GM12878 (cell line): ENCODE measurements around the gene TTLL6. TPM values are rescaled to one million over a fixed set of nuclear protein-coding genes. Genes with fewer than 3 reads are reported as not detected.

ENCODE experiments used
- ATAC-seq: fragments of 200-7000 bp; cut with Tn5 transposase; 3 replicates; pipeline ENCODE4 v1.9.1; 2020; ENCODE audit warnings: mild to moderate bottlenecking, moderate library complexity
- BruUV-seq: library from RNA; stranded (reverse); fragments of 400-500 nt; replicated peaks from 2 replicates; lab custom pipeline; 2021; lab: Mats Ljungman, UMichigan
- CTCF ChIA-PET: fragments of 300-600 bp; sonication (Branson Sonifier 250); formaldehyde crosslinking; extraction: SDS; loops from one replicate; lab custom pipeline; 2021; ENCODE audit warnings: inconsistent platforms; lab: Yijun Ruan, JAX
- POLR2A ChIA-PET: fragments of 350-600 bp; formaldehyde crosslinking; extraction: SDS; loops from one replicate; lab custom pipeline; 2021; ENCODE audit warnings: inconsistent platforms; lab: Charles Lee
- RAD21 ChIA-PET: fragments of 300-600 bp; sonication (Branson Sonifier 250); formaldehyde crosslinking; loops from one replicate; lab custom pipeline; 2023; ENCODE audit warnings: antibody characterized with exemption; ENCODE audit not compliant: unreplicated experiment; lab: Charles Lee
- SMC1A ChIA-PET: fragments of 300-600 bp; sonication (Branson Sonifier 250); formaldehyde crosslinking; loops from one replicate; lab custom pipeline; 2023; ENCODE audit not compliant: unreplicated experiment, uncharacterized antibody; lab: Charles Lee
- DNase-seq: peaks from one replicate; pipeline ENCODE4 v3.0.0-alpha.2; 2011; ENCODE audit warnings: low read depth, low spot score
- FAIRE-seq: peaks from 3 replicates; lab custom pipeline; 2011; peaks lifted over from hg19 to GRCh38; lab: Jason Lieb, UNC
- H2AFZ ChIP-seq: 2 replicates; pipeline ENCODE4 v1.6.0; 2011; ENCODE audit warnings: low read depth, low read length, control low read depth; ENCODE audit not compliant: control insufficient read depth
- H3K27ac ChIP-seq: 2 replicates; pipeline ENCODE4 v1.5.1; 2011; ENCODE audit warnings: control low read depth; ENCODE audit not compliant: control insufficient read depth, insufficient read depth
- H3K27me3 ChIP-seq, 2 experiments: replicated peaks in 1 of 2; 2 replicates each; pipeline versions ENCODE4 v1.6.0 to v1.6.1; 2011; ENCODE audit warnings: low read length in 1 of 2; ENCODE audit not compliant: control insufficient read depth in 2 of 2, insufficient read depth in 2 of 2
- H3K36me3 ChIP-seq, 2 experiments: 2 replicates each; pipeline ENCODE4 v1.5.1; 2011; ENCODE audit warnings: low read length in 1 of 2; ENCODE audit not compliant: control insufficient read depth in 2 of 2, insufficient read depth in 2 of 2
- H3K4me1 ChIP-seq: 2 replicates; pipeline ENCODE4 v1.6.1; 2011; ENCODE audit warnings: mild to moderate bottlenecking, low read length, moderate library complexity, mixed read lengths; ENCODE audit not compliant: control insufficient read depth, insufficient read depth
- H3K4me2 ChIP-seq: 2 replicates; pipeline ENCODE4 v1.6.0; 2011; ENCODE audit warnings: control low read depth; ENCODE audit not compliant: control insufficient read depth, insufficient read depth
- H3K4me3 ChIP-seq: fragments of 200-600 bp; sonication (generic); 2 replicates; pipeline ENCODE4 v1.5.1; 2016
- H3K79me2 ChIP-seq: 2 replicates; pipeline ENCODE4 v1.6.0; 2011; ENCODE audit warnings: low read length; ENCODE audit not compliant: control insufficient read depth, insufficient read depth
- H3K9ac ChIP-seq: 2 replicates; pipeline ENCODE4 v1.8.0; 2011; ENCODE audit warnings: low read length, control low read depth, mixed read lengths; ENCODE audit not compliant: control insufficient read depth, insufficient read depth
- H3K9me3 ChIP-seq: replicated peaks from 3 replicates; pipeline ENCODE4 v1.5.1; 2011; ENCODE audit warnings: mild to moderate bottlenecking, low read length; ENCODE audit not compliant: control insufficient read depth, insufficient read depth
- H4K20me1 ChIP-seq: 2 replicates; pipeline ENCODE4 v1.6.0; 2011; ENCODE audit not compliant: control insufficient read depth, insufficient read depth
- BRCA1 ChIP-seq: IDR thresholded peaks from 2 replicates; pipeline ENCODE4 v1.6.1; 2011; ENCODE audit warnings: low read depth, low read length, improper control_type of control experiment
- CBX5 ChIP-seq: sonication (generic); IDR thresholded peaks from 2 replicates; pipeline ENCODE4 v1.6.1; 2016; ENCODE audit warnings: low read depth, moderate library complexity, mild to moderate bottlenecking, inconsistent platforms
- PML ChIP-seq: IDR thresholded peaks from 2 replicates; pipeline ENCODE4 v1.6.1; 2012; ENCODE audit warnings: low read length, inconsistent platforms
- SUPT20H ChIP-seq: IDR thresholded peaks from 2 replicates; pipeline ENCODE4 v1.6.1; 2011; ENCODE audit warnings: low read depth, mild to moderate bottlenecking, low read length, moderate library complexity, borderline replicate concordance; ENCODE audit not compliant: control insufficient read depth
- WRNIP1 ChIP-seq: IDR thresholded peaks from 2 replicates; pipeline ENCODE4 v1.6.1; 2011; ENCODE audit warnings: low read depth, low read length, improper control_type of control experiment, borderline replicate concordance
- ZNF24 ChIP-seq: fragments of 450-650 bp; IDR thresholded peaks from 2 replicates; pipeline ENCODE4 v1.6.1; 2017; ENCODE audit warnings: antibody characterized with exemption, mild to moderate bottlenecking
- WGBS: methylation state at CpG from one replicate; pipeline ENCODE4 v1.1.6; 2016; ENCODE audit warnings: low lambda C conversion rate; ENCODE audit not compliant: insufficient replicate concordance, insufficient coverage; ENCODE audit errors: missing lambda C conversion rate; 5-methylcytosine and 5-hydroxymethylcytosine counted together
- in situ Hi-C: fragments of 300-500 bp; cut with MboI; formaldehyde crosslinking; loops from 9 replicates; pipeline ENCODE4 v1.14.3; 2018; ENCODE audit warnings: mixed read lengths
- intact Hi-C: fragments of 100-400 bp; cut with micrococcal nuclease; formaldehyde crosslinking; loops from one replicate; pipeline ENCODE4 v1.14.2; 2022; ENCODE audit not compliant: unreplicated experiment
- polyA plus RNA-seq, 11 experiments: library from polyadenylated mRNA; depleted of rRNA in 4 of 11; unstranded in 6 of 11; stranded (reverse) in 5 of 11; fragments of >200 nt; fragmentation: Nextera tagmentation in 4 of 11; fragmentation: Illumina TruSeq in 1 of 11; extraction: Ambion mirVana in 4 of 11; extraction: Trizol in 1 of 11; gene quantifications; 1 replicate in 1 of 11; 2 replicates in 10 of 11; pipeline versions ENCODE4 v1.2.1 to v1.2.3, GENCODE V29; 2011 to 2016; ENCODE audit warnings: inconsistent platforms in 2 of 11, missing spikeins in 2 of 11, low read depth in 1 of 11
- total RNA-seq, 4 experiments: library from RNA; depleted of rRNA in 3 of 4; stranded (reverse); fragments of >200 nt in 3 of 4; fragmentation: Illumina TruSeq in 1 of 4; extraction: Trizol in 1 of 4; gene quantifications; 2 replicates each; pipeline versions ENCODE4 v1.2.1 to v1.2.3, GENCODE V29; 2013 to 2021
- TF ChIP-seq, protein P1 (sequence below): fragments of 450-650 bp; formaldehyde crosslinking; IDR thresholded peaks from 2 replicates; pipeline ENCODE4 v1.5.0; 2022; ENCODE audit warnings: mild to moderate bottlenecking, missing genetic modification characterization
- TF ChIP-seq, protein P2 (sequence below), 3 experiments: IDR thresholded peaks in 2 of 3; conservative IDR thresholded peaks in 1 of 3; 2 replicates each; pipeline ENCODE4 v1.5.1; 2011; ENCODE audit warnings: low read depth in 3 of 3, low read length in 3 of 3, mild to moderate bottlenecking in 3 of 3, control low read depth in 2 of 3, moderate library complexity in 2 of 3, inconsistent platforms in 1 of 3, mixed read lengths in 1 of 3; ENCODE audit not compliant: control insufficient read depth in 2 of 3, insufficient read depth in 1 of 3; ENCODE audit errors: extremely low read depth in 1 of 3
- TF ChIP-seq, protein P3 (sequence below): fragments of 450-650 bp; IDR thresholded peaks from 2 replicates; pipeline ENCODE4 v1.6.1; 2017; ENCODE audit warnings: antibody characterized with exemption, mild to moderate bottlenecking, moderate library complexity
- TF ChIP-seq, protein P4 (sequence below): fragments of 450-650 bp; IDR thresholded peaks from 2 replicates; pipeline ENCODE4 v1.6.1; 2016; ENCODE audit warnings: mild to moderate bottlenecking

The TTLL6 gene
- total and polyA plus RNA-seq, 10 of the 15 experiments (the other 5 are each of a cell fraction or from before 2014, with no cell fraction given): 0.06 to 0.36 (median 0.13) TPM; not detected in 4

DNA sequence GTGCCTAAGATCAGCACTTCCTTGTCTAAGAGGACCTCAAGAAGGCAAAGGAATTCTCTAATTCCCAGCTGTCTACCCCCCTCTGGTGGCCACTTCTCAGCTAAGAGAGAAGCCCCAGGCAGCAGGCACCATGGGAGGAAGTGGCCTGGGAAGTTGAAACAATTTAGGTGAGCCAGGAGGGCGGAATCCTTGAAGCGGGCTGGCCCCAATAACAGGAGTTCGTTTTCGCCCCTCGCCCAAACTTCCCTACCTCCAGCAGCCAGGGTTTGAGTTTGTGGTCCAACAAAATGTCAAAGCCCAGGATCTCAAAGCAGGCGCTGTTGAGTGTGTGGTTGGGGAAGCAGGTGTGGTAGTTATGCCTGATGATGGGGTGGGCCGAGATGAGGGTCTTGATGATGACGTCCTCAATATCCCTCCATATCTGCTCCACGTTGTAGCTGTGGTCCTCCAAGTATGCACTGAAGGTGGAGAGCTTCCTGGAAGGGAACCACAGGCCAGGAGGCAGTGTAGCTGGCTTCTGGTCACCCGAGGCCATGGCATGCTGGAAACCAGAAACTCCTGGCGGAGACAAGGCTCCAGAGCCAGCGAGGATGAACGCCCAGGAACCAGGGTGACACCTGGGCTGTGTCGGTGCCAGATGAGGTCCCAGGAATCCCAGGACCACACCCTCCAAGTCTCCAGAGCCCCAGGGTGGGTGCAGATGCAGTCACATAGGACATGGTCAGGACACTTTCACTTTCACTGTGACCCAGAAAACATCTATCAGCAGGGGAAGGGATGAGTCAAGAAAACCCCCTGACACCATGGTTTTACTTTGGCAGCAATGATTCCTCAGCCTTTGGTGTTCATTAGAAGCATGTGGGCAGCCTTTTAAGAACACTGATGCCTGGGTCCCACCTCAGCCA, 25.6 kb downstream of the TTLL6 start:
- no peaks in the 10 kb centered on the region for H3K79me2 ChIP-seq
- FAIRE-seq (no peak), ATAC-seq (peak; percentile 93), DNase-seq (peak; percentile 57)
- ChIA-PET CTCF (interaction anchor here (0.5 to 8.2 kb wide), 19 partner anchors 9 to 706 kb away, joined by 3 to 80 read pairs (median 5); partner anchors contain the start of gene PRAC2), POLR2A (no interaction called here), SMC1A (interaction anchor here (0.7 to 2.1 kb wide), 11 partner anchors 9 to 241 kb away, joined by 3 to 6 read pairs (median 4); no protein-coding TSS in a partner anchor), RAD21 (interaction anchor here (0.6 to 3.2 kb wide), 5 partner anchors 68 to 155 kb away, joined by 3 to 8 read pairs (median 3); partner anchors contain the start of gene PRAC2)
- no peaks in the 10 kb centered on the region for H3K36me3 ChIP-seq
- H3K4me2 ChIP-seq: peak overlapping the region; percentile 46
- H3K27ac ChIP-seq: no peak overlapping the region
- H3K27me3 ChIP-seq: no peaks in the 10 kb centered on the region; a peak in 1 of 4 replicates
- peaks cover 11% of the 10 kb centered on the region for H3K4me1 ChIP-seq
- H4K20me1 ChIP-seq: no peaks in the 10 kb centered on the region
- 28% methylated on average over 14 of the region's 14 CpGs for WGBS
- intact Hi-C loops: loop anchor here (2.0 to 5.0 kb wide), 2 partner anchors 69 to 113 kb away; partner anchors contain the start of genes PRAC1 and PRAC2
- no TSS peak for BruUV-seq
- no peak overlapping the region for H3K9ac ChIP-seq
- no peaks in the 10 kb centered on the region for H3K9me3 ChIP-seq
- in situ Hi-C loops: no loop called here
- peak overlapping the region; percentile 66 for H2AFZ ChIP-seq
- H3K4me3 ChIP-seq: no peak overlapping the region
- no peak for TF ChIP-seq BRCA1
- TF ChIP-seq, protein P1, sequence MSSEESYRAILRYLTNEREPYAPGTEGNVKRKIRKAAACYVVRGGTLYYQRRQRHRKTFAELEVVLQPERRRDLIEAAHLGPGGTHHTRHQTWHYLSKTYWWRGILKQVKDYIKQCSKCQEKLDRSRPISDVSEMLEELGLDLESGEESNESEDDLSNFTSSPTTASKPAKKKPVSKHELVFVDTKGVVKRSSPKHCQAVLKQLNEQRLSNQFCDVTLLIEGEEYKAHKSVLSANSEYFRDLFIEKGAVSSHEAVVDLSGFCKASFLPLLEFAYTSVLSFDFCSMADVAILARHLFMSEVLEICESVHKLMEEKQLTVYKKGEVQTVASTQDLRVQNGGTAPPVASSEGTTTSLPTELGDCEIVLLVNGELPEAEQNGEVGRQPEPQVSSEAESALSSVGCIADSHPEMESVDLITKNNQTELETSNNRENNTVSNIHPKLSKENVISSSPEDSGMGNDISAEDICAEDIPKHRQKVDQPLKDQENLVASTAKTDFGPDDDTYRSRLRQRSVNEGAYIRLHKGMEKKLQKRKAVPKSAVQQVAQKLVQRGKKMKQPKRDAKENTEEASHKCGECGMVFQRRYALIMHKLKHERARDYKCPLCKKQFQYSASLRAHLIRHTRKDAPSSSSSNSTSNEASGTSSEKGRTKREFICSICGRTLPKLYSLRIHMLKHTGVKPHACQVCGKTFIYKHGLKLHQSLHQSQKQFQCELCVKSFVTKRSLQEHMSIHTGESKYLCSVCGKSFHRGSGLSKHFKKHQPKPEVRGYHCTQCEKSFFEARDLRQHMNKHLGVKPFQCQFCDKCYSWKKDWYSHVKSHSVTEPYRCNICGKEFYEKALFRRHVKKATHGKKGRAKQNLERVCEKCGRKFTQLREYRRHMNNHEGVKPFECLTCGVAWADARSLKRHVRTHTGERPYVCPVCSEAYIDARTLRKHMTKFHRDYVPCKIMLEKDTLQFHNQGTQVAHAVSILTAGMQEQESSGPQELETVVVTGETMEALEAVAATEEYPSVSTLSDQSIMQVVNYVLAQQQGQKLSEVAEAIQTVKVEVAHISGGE (CRISPR knock-in tag): no peak
- TF ChIP-seq, protein P2, sequence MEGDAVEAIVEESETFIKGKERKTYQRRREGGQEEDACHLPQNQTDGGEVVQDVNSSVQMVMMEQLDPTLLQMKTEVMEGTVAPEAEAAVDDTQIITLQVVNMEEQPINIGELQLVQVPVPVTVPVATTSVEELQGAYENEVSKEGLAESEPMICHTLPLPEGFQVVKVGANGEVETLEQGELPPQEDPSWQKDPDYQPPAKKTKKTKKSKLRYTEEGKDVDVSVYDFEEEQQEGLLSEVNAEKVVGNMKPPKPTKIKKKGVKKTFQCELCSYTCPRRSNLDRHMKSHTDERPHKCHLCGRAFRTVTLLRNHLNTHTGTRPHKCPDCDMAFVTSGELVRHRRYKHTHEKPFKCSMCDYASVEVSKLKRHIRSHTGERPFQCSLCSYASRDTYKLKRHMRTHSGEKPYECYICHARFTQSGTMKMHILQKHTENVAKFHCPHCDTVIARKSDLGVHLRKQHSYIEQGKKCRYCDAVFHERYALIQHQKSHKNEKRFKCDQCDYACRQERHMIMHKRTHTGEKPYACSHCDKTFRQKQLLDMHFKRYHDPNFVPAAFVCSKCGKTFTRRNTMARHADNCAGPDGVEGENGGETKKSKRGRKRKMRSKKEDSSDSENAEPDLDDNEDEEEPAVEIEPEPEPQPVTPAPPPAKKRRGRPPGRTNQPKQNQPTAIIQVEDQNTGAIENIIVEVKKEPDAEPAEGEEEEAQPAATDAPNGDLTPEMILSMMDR (IDR thresholded peaks at IDR 0.05 in 2 of 3, conservative IDR thresholded peaks at IDR 0.05 in 1 of 3; ENCODE audit: control insufficient read depth in 2 of 3, extremely low read depth in 1 of 3, insufficient read depth in 1 of 3, low read depth in 3 of 3, low read length in 3 of 3): peak; percentile 49 to 57 (median 54)
- TF ChIP-seq WRNIP1: no peak
- peak; percentile 59; the same call in 1 of the 2 replicates for TF ChIP-seq ZNF24
- TF ChIP-seq CBX5: no peak
- TF ChIP-seq, protein P3, sequence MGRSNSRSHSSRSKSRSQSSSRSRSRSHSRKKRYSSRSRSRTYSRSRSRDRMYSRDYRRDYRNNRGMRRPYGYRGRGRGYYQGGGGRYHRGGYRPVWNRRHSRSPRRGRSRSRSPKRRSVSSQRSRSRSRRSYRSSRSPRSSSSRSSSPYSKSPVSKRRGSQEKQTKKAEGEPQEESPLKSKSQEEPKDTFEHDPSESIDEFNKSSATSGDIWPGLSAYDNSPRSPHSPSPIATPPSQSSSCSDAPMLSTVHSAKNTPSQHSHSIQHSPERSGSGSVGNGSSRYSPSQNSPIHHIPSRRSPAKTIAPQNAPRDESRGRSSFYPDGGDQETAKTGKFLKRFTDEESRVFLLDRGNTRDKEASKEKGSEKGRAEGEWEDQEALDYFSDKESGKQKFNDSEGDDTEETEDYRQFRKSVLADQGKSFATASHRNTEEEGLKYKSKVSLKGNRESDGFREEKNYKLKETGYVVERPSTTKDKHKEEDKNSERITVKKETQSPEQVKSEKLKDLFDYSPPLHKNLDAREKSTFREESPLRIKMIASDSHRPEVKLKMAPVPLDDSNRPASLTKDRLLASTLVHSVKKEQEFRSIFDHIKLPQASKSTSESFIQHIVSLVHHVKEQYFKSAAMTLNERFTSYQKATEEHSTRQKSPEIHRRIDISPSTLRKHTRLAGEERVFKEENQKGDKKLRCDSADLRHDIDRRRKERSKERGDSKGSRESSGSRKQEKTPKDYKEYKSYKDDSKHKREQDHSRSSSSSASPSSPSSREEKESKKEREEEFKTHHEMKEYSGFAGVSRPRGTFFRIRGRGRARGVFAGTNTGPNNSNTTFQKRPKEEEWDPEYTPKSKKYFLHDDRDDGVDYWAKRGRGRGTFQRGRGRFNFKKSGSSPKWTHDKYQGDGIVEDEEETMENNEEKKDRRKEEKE: no peak
- TF ChIP-seq SUPT20H: no peak
- TF ChIP-seq, protein P4, sequence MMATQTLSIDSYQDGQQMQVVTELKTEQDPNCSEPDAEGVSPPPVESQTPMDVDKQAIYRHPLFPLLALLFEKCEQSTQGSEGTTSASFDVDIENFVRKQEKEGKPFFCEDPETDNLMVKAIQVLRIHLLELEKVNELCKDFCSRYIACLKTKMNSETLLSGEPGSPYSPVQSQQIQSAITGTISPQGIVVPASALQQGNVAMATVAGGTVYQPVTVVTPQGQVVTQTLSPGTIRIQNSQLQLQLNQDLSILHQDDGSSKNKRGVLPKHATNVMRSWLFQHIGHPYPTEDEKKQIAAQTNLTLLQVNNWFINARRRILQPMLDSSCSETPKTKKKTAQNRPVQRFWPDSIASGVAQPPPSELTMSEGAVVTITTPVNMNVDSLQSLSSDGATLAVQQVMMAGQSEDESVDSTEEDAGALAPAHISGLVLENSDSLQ: no peak
- no peak for TF ChIP-seq PML
